ENCODE measurements around the gene MINDY4. TPM values are rescaled to one million over a fixed set of nuclear protein-coding genes. Genes with fewer than 3 reads are reported as not detected.

Gene MINDY4
- total RNA-seq, 1 experiment from 2014 or later, result 1.8 TPM

- 0 out of 2 replicates have a peak, but pooled peaks have one; percentile 6 for ATAC-seq
- Mint-ChIP-seq H3K9me3 (no peaks in the 10 kb centered on the region), H3K4me1 (peaks cover 41% of the 10 kb centered on the region), H3K27me3 (ENCODE audit: low read depth) (no peaks in the 10 kb centered on the region; the same call in 1 of the 2 replicates), H3K36me3 (no peaks in the 10 kb centered on the region), H3K27ac (no peak overlapping the region), H3K4me3 (no peak overlapping the region)
- TF ChIP-seq, protein P1, sequence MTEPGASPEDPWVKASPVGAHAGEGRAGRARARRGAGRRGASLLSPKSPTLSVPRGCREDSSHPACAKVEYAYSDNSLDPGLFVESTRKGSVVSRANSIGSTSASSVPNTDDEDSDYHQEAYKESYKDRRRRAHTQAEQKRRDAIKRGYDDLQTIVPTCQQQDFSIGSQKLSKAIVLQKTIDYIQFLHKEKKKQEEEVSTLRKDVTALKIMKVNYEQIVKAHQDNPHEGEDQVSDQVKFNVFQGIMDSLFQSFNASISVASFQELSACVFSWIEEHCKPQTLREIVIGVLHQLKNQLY (CRISPR knock-in tag; IDR thresholded peaks at IDR 0.05), result no peak
- TF ChIP-seq ZBTB21 (CRISPR knock-in tag; IDR thresholded peaks at IDR 0.05; ENCODE audit: borderline replicate concordance), result no peak
- ChIA-PET CTCF (interaction anchor here (0.7 to 2.4 kb wide), 7 partner anchors 8 to 242 kb away, joined by 3 to 13 read pairs (median 5); no protein-coding TSS in a partner anchor), POLR2A (no interaction called here)
- DNase-seq (ENCODE audit: low spot score), result no peak
Observed at GRCh38 chr7:30880941-30881340, 109.7 kb downstream of the MINDY4 start.

- CTCF ChIA-PET, result interaction anchor here (1.2 to 2.4 kb wide), 3 partner anchors 27 to 57 kb away, joined by 3 to 13 read pairs (median 11); no protein-coding TSS in a partner anchor
- TF ChIP-seq ZSCAN18 (CRISPR knock-in tag; IDR thresholded peaks at IDR 0.05), result no peak
- no peak for TF ChIP-seq NR1H2 (CRISPR knock-in tag; IDR thresholded peaks at IDR 0.05)
- Mint-ChIP-seq H3K9me3 (no peaks in the 10 kb centered on the region), H3K27me3 (ENCODE audit: low read depth) (no peaks in the 10 kb centered on the region; the same call in 1 of the 2 replicates), H3K36me3 (no peaks in the 10 kb centered on the region), H3K4me3 (no peak overlapping the region), H3K27ac (no peak overlapping the region), H3K4me1 (peaks cover 38% of the 10 kb centered on the region)
- no peak for ATAC-seq
- POLR2A ChIA-PET, result no interaction called here
- DNase-seq (ENCODE audit: low spot score), result no peak
Observed at GRCh38 chr7:30881448-30881847, 110.2 kb downstream of the MINDY4 start.

DNA sequence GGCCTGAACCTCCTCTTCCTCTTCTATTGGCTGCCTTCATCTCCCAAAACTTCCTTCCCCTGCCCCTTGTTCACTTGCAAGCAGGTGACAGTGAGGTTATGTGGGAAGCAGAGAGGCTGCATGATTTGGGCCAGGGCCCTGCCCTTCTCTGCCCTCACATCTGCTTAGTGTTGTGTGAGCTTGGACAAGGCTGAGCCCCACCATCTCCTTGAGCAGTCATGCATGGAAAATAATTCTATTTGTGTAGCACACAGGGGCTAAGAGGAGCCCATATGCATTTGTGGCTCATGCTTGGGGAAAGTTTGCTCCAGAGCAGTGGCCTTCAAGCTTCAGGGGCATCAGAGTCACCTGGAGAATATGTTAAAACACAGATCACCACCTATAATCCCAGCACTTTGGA, 113.7 kb downstream of the MINDY4 start:
- ATAC-seq, result no peak
- H3K4me3 Mint-ChIP-seq, result no peak overlapping the region
- no peaks in the 10 kb centered on the region; the same call in 1 of the 2 replicates for H3K27me3 Mint-ChIP-seq (ENCODE audit: low read depth)
- ChIA-PET POLR2A (no interaction called here), CTCF (interaction anchor here (1.1 to 1.7 kb wide), 3 partner anchors 8 to 99 kb away, joined by 3 to 6 read pairs (median 3); no protein-coding TSS in a partner anchor)
- no peak overlapping the region for H3K27ac Mint-ChIP-seq
- no peaks in the 10 kb centered on the region for H3K9me3 Mint-ChIP-seq
- no peak for DNase-seq (ENCODE audit: low spot score)
- H3K36me3 Mint-ChIP-seq, result no peaks in the 10 kb centered on the region
- H3K4me1 Mint-ChIP-seq, result peaks cover 34% of the 10 kb centered on the region
- TF ChIP-seq NFATC4 (CRISPR knock-in tag; IDR thresholded peaks at IDR 0.05) (no peak), SP1 (CRISPR knock-in tag; conservative IDR thresholded peaks at IDR 0.05) (no peak), SMAD4 (CRISPR knock-in tag; IDR thresholded peaks at IDR 0.05) (no peak), CTCF (IDR thresholded peaks at IDR 0.05) (no peak), CREB1 (CRISPR knock-in tag; IDR thresholded peaks at IDR 0.05) (no peak), ATF2 (CRISPR knock-in tag; IDR thresholded peaks at IDR 0.05; ENCODE audit: borderline replicate concordance, low read depth) (no peak), JAZF1 (CRISPR knock-in tag; IDR thresholded peaks at IDR 0.05) (no peak), AR (CRISPR knock-in tag; IDR thresholded peaks at IDR 0.05) (no peak), TP53 (CRISPR knock-in tag; IDR thresholded peaks at IDR 0.05) (no peak)

Measured in WTC11 (cell line).